MCF 10A (cell line): Measurements from ENCODE around the gene SLX4IP. TPM values are rescaled to one million over a fixed set of nuclear protein-coding genes. Genes with fewer than 3 reads are reported as not detected.

Experiments
- BruUV-seq: library from RNA; stranded (reverse); fragments of 400-500 nt; replicated peaks from 2 replicates; lab custom pipeline; 2021; lab: Mats Ljungman, UMichigan
- CTCF ChIA-PET: fragments of 300-600 bp; sonication (Branson Sonifier 250); formaldehyde crosslinking; extraction: SDS; loops from one replicate; lab custom pipeline; 2021; ENCODE audit warnings: antibody characterized with exemption, inconsistent platforms; lab: Yijun Ruan, JAX
- POLR2A ChIA-PET: fragments of 300-600, 350-650 bp; sonication (Branson Sonifier 250); formaldehyde crosslinking; extraction: SDS; loops from one replicate; lab custom pipeline; 2020; ENCODE audit warnings: antibody characterized with exemption, inconsistent platforms; lab: Yijun Ruan, JAX
- DNase-seq: peaks from one replicate; pipeline ENCODE4 v3.0.0-alpha.2; 2018; ENCODE audit not compliant: unreplicated experiment
- H3K27ac Mint-ChIP-seq: one replicate; pipeline ENCODE4 v1.8.0; 2022; ENCODE audit warnings: mild to moderate bottlenecking, low read depth, mixed read lengths; ENCODE audit not compliant: unreplicated experiment
- H3K27me3 Mint-ChIP-seq: one replicate; pipeline ENCODE4 v1.8.0; 2022; ENCODE audit warnings: mixed read lengths; ENCODE audit not compliant: insufficient read depth, unreplicated experiment
- H3K36me3 Mint-ChIP-seq: one replicate; pipeline ENCODE4 v1.8.0; 2022; ENCODE audit warnings: mild to moderate bottlenecking, moderate library complexity, mixed read lengths; ENCODE audit not compliant: insufficient read depth, unreplicated experiment
- H3K4me1 Mint-ChIP-seq: one replicate; pipeline ENCODE4 v1.8.0; 2022; ENCODE audit warnings: mixed read lengths; ENCODE audit not compliant: insufficient read depth, unreplicated experiment
- H3K4me3 Mint-ChIP-seq: one replicate; pipeline ENCODE4 v1.8.0; 2022; ENCODE audit warnings: mild to moderate bottlenecking, moderate library complexity, mixed read lengths; ENCODE audit not compliant: unreplicated experiment
- H3K9me3 Mint-ChIP-seq: one replicate; pipeline ENCODE4 v1.8.0; 2022; ENCODE audit warnings: mixed read lengths; ENCODE audit not compliant: unreplicated experiment
- CTCF ChIP-seq: fragments of 200-600 bp; IDR thresholded peaks from one replicate; pipeline ENCODE4 v1.8.0; 2022; ENCODE audit warnings: antibody characterized with exemption, mild to moderate bottlenecking; ENCODE audit not compliant: unreplicated experiment
- intact Hi-C: fragments of 100-400 bp; cut with micrococcal nuclease; formaldehyde crosslinking; loops from 2 replicates; pipeline ENCODE4 v1.14.1; 2022
- total RNA-seq: library from RNA; stranded (reverse); gene quantifications from 2 replicates; pipeline ENCODE4 v1.2.3, GENCODE V29; 2022

The SLX4IP gene
- total RNA-seq, 1 experiment from 2014 or later = 11.2 TPM

DNA sequence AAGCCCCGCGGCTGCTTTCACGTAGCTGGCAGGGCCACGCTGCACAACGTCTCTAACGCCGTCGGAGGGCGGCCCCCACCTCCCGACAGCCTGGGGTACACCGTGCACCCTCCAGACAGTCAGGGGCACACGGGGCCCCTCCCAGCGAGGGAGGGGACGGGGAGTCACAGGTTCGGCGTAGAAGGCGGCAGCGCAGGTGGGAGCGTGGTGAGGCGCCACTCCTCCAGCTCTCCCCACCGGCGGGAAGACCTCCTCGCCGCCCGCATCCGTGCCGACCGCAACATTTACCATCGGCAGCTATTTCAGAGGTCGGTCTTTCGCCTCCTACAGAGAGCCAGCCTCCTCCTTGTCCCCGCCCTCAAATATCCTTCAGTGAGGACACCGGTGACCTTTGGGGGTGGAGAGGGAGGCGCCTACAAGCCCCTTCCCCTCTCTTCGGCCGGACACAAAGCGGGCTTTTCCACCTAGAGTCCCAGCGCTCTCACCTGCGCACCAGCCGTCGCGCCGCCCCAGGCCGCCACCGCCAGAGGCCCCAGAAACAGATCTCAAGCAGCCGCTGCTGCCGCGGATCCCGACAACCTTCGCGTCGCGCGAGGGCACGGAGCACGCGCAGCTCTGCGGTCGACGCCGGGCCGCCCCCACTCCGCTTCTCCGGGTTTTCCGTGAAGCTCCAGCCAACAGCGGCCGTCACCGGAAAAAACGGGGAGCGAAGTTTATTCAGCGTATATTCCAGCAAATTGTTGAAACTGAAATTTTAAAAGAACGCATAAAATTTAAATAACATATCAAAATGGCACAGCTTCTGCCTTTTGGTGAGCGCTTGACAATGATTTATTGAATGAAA, 1.3 kb upstream of the SLX4IP start, which contains the start of gene MKKS:
Gene MKKS (minus strand): TSS at position 600 of the 844 bp plus-strand sequence. CDS start 20,708 bp downstream, outside the sequence.
- peak; percentile 89 for DNase-seq
- Mint-ChIP-seq H3K4me3 (peak within 1 kb of the TSS; percentile 86), H3K4me1 (peaks cover 22% of the 10 kb centered on the region), H3K36me3 (peaks cover 20% of the 10 kb centered on the region), H3K27me3 (no peaks in the 10 kb centered on the region), H3K9me3 (no peaks in the 10 kb centered on the region), H3K27ac (peak within 1 kb of the TSS; percentile 94)
- no TSS peak for BruUV-seq
- intact Hi-C loops = loop anchor here (2.0 kb wide), 2 partner anchors 71 to 455 kb away; no protein-coding TSS in a partner anchor
- CTCF ChIA-PET = interaction anchor here (0.6 to 5.0 kb wide), 16 partner anchors 9 to 1109 kb away, joined by 3 to 45 read pairs (median 5); no protein-coding TSS in a partner anchor
- no peak for TF ChIP-seq CTCF
- POLR2A ChIA-PET = interaction anchor here (0.6 to 5.7 kb wide), 92 partner anchors 9 to 1416 kb away, joined by 3 to 135 read pairs (median 5); partner anchors contain the start of genes ANKEF1 and JAG1

- H3K27me3 Mint-ChIP-seq = no peaks in the 10 kb centered on the region
- peak overlapping the region; percentile 94 for H3K27ac Mint-ChIP-seq
- H3K4me1 Mint-ChIP-seq = peaks cover 16% of the 10 kb centered on the region
- H3K9me3 Mint-ChIP-seq = no peaks in the 10 kb centered on the region
- no peak for TF ChIP-seq CTCF
- intact Hi-C loops = loop anchor here (2.0 kb wide), 2 partner anchors 70 to 456 kb away; no protein-coding TSS in a partner anchor
- POLR2A ChIA-PET = interaction anchor here (0.6 to 5.7 kb wide), 107 partner anchors 8 to 1416 kb away, joined by 3 to 135 read pairs (median 5); partner anchors contain the start of genes ANKEF1 and JAG1
- BruUV-seq = no TSS peak
- CTCF ChIA-PET = interaction anchor here (0.5 to 5.0 kb wide), 16 partner anchors 8 to 1008 kb away, joined by 3 to 45 read pairs (median 5); no protein-coding TSS in a partner anchor
- H3K36me3 Mint-ChIP-seq = peaks cover 19% of the 10 kb centered on the region
- DNase-seq = peak; percentile 98
- H3K4me3 Mint-ChIP-seq = peak overlapping the region; percentile 86
These were observed 656 bp upstream of the SLX4IP start for GRCh38 chr20:10434467-10434831.

DNA sequence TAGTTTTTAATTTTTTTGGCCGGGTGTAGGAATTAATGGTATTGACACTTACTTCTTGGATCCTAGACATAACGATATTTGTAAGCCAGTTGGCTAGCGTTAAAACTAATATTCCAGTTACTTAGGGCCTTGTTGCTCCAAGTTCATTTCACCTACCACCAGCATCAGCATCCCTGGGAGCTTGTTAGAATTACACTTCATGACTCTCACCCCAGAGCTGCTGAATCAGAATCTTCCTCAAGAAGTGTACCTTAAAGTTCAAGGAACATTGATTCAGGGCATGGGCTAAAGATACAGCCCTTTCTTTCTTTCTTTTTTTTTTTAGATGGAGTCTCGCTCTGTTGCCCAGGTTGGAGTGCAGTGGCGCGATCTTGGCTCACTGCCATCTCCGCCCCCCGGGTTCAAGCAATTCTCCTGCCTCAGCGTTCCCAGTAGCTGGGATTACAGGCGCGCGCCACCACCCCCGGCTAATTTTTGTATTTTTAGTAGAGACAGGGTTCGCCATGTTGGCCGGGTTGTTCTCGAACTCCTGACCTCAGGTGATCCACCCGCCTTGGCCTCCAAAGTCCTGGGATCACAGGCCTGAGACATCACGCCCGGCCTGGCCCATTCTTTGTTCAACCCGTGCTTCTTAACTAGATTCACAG, 1.1 kb downstream of the SLX4IP start:
- Mint-ChIP-seq H3K9me3 (no peaks in the 10 kb centered on the region), H3K27me3 (no peaks in the 10 kb centered on the region), H3K36me3 (peaks cover 19% of the 10 kb centered on the region), H3K27ac (peak overlapping the region; percentile 94), H3K4me3 (peak overlapping the region; percentile 86), H3K4me1 (peaks cover 12% of the 10 kb centered on the region)
- POLR2A ChIA-PET = interaction anchor here (0.6 to 5.7 kb wide), 21 partner anchors 9 to 423 kb away, joined by 3 to 135 read pairs (median 21); no protein-coding TSS in a partner anchor
- BruUV-seq = no TSS peak
- TF ChIP-seq CTCF = no peak
- no peak for DNase-seq
- CTCF ChIA-PET = interaction anchor here (0.6 to 5.0 kb wide), 10 partner anchors 9 to 1118 kb away, joined by 3 to 45 read pairs (median 4); no protein-coding TSS in a partner anchor
- intact Hi-C loops = no loop called here
